Uterus (tissue), 4 donors: ENCODE data around the gene HTR2A. TPM values are rescaled to one million over a fixed set of nuclear protein-coding genes. Genes with fewer than 3 reads are reported as not detected.

Experiments
- DNase-seq, 2 donors: peaks; one replicate each; pipeline ENCODE4 v3.0.0-alpha.2; 2019 to 2020
- H3K27ac ChIP-seq, 2 donors: fragments of 200-600 bp; sonication (generic); 1 replicate in 1 of 2; 2 replicates in 1 of 2; pipeline ENCODE4 v1.5.1; 2016 to 2018
- H3K27me3 ChIP-seq, 2 donors: fragments of 200-600 bp; sonication (generic); one replicate each; pipeline ENCODE4 v1.5.1; 2018 to 2019; ENCODE audit warnings: control low read depth in 1 of 2
- H3K36me3 ChIP-seq, 2 donors: fragments of 200-600 bp; sonication (generic); one replicate each; pipeline ENCODE4 v1.5.1; 2019; ENCODE audit warnings: control low read depth in 1 of 2
- H3K4me1 ChIP-seq, 2 donors: fragments of 200-600 bp; sonication (generic); one replicate each; pipeline ENCODE4 v1.5.1; 2018 to 2019; ENCODE audit warnings: control low read depth in 1 of 2
- H3K4me3 ChIP-seq, 2 donors: fragments of 200-600 bp; sonication (generic); 1 replicate in 1 of 2; 2 replicates in 1 of 2; pipeline ENCODE4 v1.5.1; 2018 to 2019; ENCODE audit warnings: mild to moderate bottlenecking in 1 of 2
- H3K9me3 ChIP-seq, 2 donors: fragments of 200-600 bp; sonication (generic); one replicate each; pipeline ENCODE4 v1.5.1; 2019; ENCODE audit warnings: control low read depth in 1 of 2
- POLR2A ChIP-seq, 2 donors: fragments of 450-650 bp; IDR thresholded peaks; one replicate each; pipeline ENCODE4 v1.6.1; 2016; ENCODE audit warnings: antibody characterized with exemption in 2 of 2, mild to moderate bottlenecking in 1 of 2, moderate library complexity in 1 of 2
- intact Hi-C: fragments of 100-400 bp; cut with DNase I; formaldehyde crosslinking; loops from one replicate; pipeline ENCODE4 v1.15.1; 2023; ENCODE audit warnings: low total_unique reads
- total RNA-seq, 4 donors: library from RNA; depleted of rRNA in 3 of 4; stranded (reverse); fragments of >200 nt in 3 of 4; gene quantifications; one replicate each; pipeline versions ENCODE4 v1.1.0 to v1.2.4, GENCODE V29; 2014 to 2023
- TF ChIP-seq, protein P1 (sequence below), 4 experiments: fragments of 200-600 bp in 2 of 4; fragments of 450-650 bp in 2 of 4; sonication (generic) in 2 of 4; IDR thresholded peaks; one replicate each; pipeline ENCODE4 v1.5.1; 2016 to 2019; ENCODE audit warnings: antibody characterized with exemption in 4 of 4, mild to moderate bottlenecking in 2 of 4, moderate library complexity in 1 of 4
- donor health status: DM: yes; HTN: yes; CAD: no.

HTR2A gene
- total RNA-seq, 4 donors from 2014 or later = 0.29 to 5.1 (median 1.5) TPM

- intact Hi-C loops = no loop called here
- TF ChIP-seq, protein P1, sequence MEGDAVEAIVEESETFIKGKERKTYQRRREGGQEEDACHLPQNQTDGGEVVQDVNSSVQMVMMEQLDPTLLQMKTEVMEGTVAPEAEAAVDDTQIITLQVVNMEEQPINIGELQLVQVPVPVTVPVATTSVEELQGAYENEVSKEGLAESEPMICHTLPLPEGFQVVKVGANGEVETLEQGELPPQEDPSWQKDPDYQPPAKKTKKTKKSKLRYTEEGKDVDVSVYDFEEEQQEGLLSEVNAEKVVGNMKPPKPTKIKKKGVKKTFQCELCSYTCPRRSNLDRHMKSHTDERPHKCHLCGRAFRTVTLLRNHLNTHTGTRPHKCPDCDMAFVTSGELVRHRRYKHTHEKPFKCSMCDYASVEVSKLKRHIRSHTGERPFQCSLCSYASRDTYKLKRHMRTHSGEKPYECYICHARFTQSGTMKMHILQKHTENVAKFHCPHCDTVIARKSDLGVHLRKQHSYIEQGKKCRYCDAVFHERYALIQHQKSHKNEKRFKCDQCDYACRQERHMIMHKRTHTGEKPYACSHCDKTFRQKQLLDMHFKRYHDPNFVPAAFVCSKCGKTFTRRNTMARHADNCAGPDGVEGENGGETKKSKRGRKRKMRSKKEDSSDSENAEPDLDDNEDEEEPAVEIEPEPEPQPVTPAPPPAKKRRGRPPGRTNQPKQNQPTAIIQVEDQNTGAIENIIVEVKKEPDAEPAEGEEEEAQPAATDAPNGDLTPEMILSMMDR (IDR thresholded peaks at IDR 0.05) = no peak
- no peak for TF ChIP-seq POLR2A (IDR thresholded peaks at IDR 0.05)
- H3K9me3 ChIP-seq = no peaks in the 10 kb centered on the region
- H3K4me3 ChIP-seq = no peak overlapping the region
- no peak for DNase-seq
- H3K4me1 ChIP-seq = no peaks in the 10 kb centered on the region
- H3K36me3 ChIP-seq = no peaks in the 10 kb centered on the region
- no peaks in the 10 kb centered on the region for H3K27me3 ChIP-seq
- H3K27ac ChIP-seq = no peak overlapping the region
These were observed 113.3 kb downstream of the HTR2A start for GRCh38 chr13:46783504-46783903.

DNA sequence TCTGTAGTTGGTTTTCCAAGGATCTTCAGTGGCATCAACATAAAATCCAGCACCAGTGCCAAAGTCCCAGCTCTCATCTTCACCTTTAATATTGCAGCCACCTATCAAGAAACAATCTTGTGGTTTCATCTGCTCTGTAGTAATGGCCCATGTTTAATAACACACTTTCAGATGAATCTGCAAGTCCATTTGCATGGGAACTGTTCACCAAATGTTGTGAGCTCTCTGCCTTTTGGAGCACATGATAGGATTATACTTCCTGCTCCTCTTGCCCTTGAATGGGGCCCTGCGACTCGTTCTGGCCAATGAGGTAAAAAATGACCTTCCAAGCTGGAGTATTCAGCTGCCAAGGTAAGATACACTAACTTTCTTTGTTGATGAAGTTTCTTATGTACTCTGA is 114.2 kb downstream of the HTR2A start:
- H3K4me1 ChIP-seq = no peaks in the 10 kb centered on the region
- no peak for DNase-seq
- H3K4me3 ChIP-seq = no peak overlapping the region
- intact Hi-C loops = no loop called here
- H3K36me3 ChIP-seq = no peaks in the 10 kb centered on the region
- no peaks in the 10 kb centered on the region for H3K27me3 ChIP-seq
- H3K27ac ChIP-seq = no peak overlapping the region
- H3K9me3 ChIP-seq = no peaks in the 10 kb centered on the region
- TF ChIP-seq, protein P1 (IDR thresholded peaks at IDR 0.05) = no peak
- TF ChIP-seq POLR2A (IDR thresholded peaks at IDR 0.05) = no peak

DNA sequence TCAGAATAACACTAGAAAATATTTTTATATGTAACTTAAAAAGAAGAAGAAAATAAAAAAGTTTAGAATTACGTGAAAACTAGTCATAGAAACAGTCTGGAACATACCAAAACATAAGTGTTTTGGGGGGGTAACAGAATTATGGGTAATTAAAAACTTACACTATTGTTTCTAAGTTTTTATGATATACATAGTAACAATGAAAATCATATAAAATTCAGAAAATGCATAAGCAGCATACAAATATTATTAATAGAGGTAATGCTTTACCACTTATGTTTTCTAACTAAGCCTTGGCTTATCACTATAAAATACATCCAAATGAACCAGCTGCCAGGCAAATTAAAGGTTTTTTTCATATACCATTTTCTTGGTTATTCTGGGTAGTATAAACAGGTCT is 114.8 kb downstream of the HTR2A start:
- Histone ChIP-seq H3K9me3 (no peaks in the 10 kb centered on the region), H3K27ac (no peak overlapping the region), H3K36me3 (no peaks in the 10 kb centered on the region), H3K27me3 (no peaks in the 10 kb centered on the region), H3K4me3 (no peak overlapping the region), H3K4me1 (no peaks in the 10 kb centered on the region)
- intact Hi-C loops = no loop called here
- no peak for DNase-seq
- TF ChIP-seq POLR2A (IDR thresholded peaks at IDR 0.05) = no peak
- TF ChIP-seq, protein P1 (IDR thresholded peaks at IDR 0.05) = no peak

Other genes with a start within 250 kb of the HTR2A start
- gene ESD, start 99.9 kb downstream of the HTR2A start, total RNA-seq = 100 to 1,000 TPM in 3 of 4 donors, 10 to 100 TPM in 1; 74.3 to 144 (median 124) TPM